Osteocyte (in vitro differentiated cells): ENCODE data around the gene INTS1. TPM values are rescaled to one million over a fixed set of nuclear protein-coding genes. Genes with fewer than 3 reads are reported as not detected.

ENCODE experiments used
- DNase-seq: peaks from one replicate; pipeline ENCODE4 v3.0.0; 2021; ENCODE audit warnings: mixed read lengths; ENCODE audit not compliant: unreplicated experiment; ENCODE audit errors: extremely low spot score
- H3K27ac Mint-ChIP-seq: one replicate; pipeline ENCODE4 v1.8.0; 2021; ENCODE audit warnings: mild to moderate bottlenecking, mixed read lengths; ENCODE audit not compliant: unreplicated experiment
- H3K27me3 Mint-ChIP-seq: one replicate; pipeline ENCODE4 v1.8.0; 2021; ENCODE audit warnings: mixed read lengths; ENCODE audit not compliant: unreplicated experiment
- H3K36me3 Mint-ChIP-seq: one replicate; pipeline ENCODE4 v1.8.0; 2021; ENCODE audit warnings: mixed read lengths; ENCODE audit not compliant: unreplicated experiment
- H3K4me1 Mint-ChIP-seq: one replicate; pipeline ENCODE4 v1.8.0; 2021; ENCODE audit warnings: mixed read lengths; ENCODE audit not compliant: unreplicated experiment
- H3K4me3 Mint-ChIP-seq: one replicate; pipeline ENCODE4 v1.8.0; 2021; ENCODE audit warnings: mild to moderate bottlenecking, moderate library complexity, mixed read lengths; ENCODE audit not compliant: unreplicated experiment
- H3K9me3 Mint-ChIP-seq: one replicate; pipeline ENCODE4 v1.8.0; 2021; ENCODE audit warnings: mixed read lengths; ENCODE audit not compliant: unreplicated experiment
- total RNA-seq: library from RNA; stranded (reverse); gene quantifications from 2 replicates; pipeline ENCODE4 v1.2.1, GENCODE V29; 2021
- TF ChIP-seq, protein P1 (sequence below): fragments of 200-600 bp; sonication (generic); IDR thresholded peaks from 2 replicates; pipeline ENCODE4 v1.5.0; 2021; ENCODE audit warnings: antibody characterized with exemption, mild to moderate bottlenecking, moderate library complexity

INTS1 gene
- total RNA-seq, 1 donor from 2014 or later, result 121 TPM

DNA sequence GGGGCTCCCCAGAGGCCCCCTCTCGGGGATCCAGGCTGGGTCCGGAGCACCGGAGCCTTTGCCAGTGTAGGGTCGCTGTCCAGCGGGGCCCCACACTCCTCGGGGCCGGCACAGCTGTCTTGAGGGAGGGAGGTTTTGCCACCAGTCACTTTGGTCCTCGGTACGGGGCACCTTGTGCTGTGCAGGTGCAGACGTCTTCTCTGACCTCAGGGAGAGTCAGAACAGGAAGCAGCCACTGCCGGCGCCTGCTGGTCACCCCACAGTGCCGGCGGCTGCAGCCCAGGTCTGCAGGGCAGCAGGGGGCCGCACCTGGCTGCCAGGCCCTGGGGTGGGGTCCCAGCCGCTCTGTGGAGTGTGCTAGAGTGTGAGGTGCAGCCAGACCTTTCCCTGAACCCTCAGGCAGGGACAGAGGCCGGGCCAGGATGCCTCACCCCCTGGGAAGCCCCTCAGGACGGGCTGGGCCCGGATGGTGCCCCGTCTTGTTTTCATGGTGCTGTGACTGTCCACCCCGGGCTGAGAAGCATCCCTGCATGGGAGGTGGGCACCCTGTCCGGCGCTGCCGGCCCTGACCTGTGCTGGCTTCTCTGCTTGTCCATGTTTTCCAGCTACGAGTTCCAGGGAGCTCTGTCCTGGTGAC, 34.5 kb upstream of the INTS1 start:
- TF ChIP-seq, protein P1, sequence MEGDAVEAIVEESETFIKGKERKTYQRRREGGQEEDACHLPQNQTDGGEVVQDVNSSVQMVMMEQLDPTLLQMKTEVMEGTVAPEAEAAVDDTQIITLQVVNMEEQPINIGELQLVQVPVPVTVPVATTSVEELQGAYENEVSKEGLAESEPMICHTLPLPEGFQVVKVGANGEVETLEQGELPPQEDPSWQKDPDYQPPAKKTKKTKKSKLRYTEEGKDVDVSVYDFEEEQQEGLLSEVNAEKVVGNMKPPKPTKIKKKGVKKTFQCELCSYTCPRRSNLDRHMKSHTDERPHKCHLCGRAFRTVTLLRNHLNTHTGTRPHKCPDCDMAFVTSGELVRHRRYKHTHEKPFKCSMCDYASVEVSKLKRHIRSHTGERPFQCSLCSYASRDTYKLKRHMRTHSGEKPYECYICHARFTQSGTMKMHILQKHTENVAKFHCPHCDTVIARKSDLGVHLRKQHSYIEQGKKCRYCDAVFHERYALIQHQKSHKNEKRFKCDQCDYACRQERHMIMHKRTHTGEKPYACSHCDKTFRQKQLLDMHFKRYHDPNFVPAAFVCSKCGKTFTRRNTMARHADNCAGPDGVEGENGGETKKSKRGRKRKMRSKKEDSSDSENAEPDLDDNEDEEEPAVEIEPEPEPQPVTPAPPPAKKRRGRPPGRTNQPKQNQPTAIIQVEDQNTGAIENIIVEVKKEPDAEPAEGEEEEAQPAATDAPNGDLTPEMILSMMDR, result no peak
- peaks cover 11% of the 10 kb centered on the region for H3K36me3 Mint-ChIP-seq
- H3K4me1 Mint-ChIP-seq, result peaks cover 36% of the 10 kb centered on the region
- H3K9me3 Mint-ChIP-seq, result no peaks in the 10 kb centered on the region
- H3K27ac Mint-ChIP-seq, result peak overlapping the region; percentile 47
- no peak for DNase-seq
- H3K27me3 Mint-ChIP-seq, result no peaks in the 10 kb centered on the region
- H3K4me3 Mint-ChIP-seq, result no peak overlapping the region

DNA sequence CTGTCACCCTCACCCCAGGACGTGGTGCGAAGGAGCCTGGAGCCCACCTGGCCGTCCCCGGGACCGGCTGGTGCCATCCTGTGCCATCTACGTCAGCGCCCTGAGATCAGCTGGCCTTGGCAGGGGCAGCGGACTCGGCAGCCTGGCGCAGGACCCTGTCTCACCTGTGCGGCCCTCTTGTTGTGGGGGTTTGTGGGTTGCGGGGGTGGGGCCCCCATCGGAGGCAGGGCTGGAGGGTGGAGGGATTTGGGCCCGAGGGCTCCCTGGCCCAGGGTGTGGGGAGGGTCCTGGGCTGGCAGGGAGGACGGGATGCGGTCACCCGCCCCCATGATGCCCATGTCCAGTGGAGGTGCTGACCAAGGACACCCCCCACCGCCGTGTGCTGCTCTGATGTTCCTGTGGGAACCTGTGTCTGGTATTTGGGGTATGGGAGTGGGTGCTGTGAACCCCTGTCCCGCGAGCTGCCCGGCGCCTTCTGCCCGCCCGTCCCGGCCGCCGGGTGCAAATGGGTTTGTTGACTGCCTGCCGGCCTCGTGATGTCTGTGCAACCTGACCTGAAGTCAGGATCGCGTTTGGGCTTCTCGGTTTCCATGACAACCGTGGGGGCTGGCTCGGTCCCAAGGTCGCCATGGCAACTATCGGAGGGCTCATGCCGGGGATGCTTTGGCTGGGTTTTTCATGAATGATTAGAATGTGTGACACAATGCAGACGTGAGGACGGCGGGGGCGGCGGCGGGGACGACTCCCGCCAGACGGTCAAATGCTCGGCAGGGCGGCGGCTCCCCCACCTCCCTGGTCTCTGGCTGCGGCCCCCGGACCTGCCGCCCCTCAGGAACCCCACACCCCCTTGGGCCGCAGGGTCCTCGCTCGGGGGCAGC, 33.6 kb upstream of the INTS1 start:
- H3K27ac Mint-ChIP-seq, result peak overlapping the region; percentile 98
- H3K4me1 Mint-ChIP-seq, result peaks cover 45% of the 10 kb centered on the region
- DNase-seq, result peak; percentile 97
- peak overlapping the region; percentile 70 for H3K4me3 Mint-ChIP-seq
- TF ChIP-seq, protein P1, result no peak
- no peaks in the 10 kb centered on the region for H3K27me3 Mint-ChIP-seq
- H3K9me3 Mint-ChIP-seq, result no peaks in the 10 kb centered on the region
- peaks cover 10% of the 10 kb centered on the region for H3K36me3 Mint-ChIP-seq

DNA sequence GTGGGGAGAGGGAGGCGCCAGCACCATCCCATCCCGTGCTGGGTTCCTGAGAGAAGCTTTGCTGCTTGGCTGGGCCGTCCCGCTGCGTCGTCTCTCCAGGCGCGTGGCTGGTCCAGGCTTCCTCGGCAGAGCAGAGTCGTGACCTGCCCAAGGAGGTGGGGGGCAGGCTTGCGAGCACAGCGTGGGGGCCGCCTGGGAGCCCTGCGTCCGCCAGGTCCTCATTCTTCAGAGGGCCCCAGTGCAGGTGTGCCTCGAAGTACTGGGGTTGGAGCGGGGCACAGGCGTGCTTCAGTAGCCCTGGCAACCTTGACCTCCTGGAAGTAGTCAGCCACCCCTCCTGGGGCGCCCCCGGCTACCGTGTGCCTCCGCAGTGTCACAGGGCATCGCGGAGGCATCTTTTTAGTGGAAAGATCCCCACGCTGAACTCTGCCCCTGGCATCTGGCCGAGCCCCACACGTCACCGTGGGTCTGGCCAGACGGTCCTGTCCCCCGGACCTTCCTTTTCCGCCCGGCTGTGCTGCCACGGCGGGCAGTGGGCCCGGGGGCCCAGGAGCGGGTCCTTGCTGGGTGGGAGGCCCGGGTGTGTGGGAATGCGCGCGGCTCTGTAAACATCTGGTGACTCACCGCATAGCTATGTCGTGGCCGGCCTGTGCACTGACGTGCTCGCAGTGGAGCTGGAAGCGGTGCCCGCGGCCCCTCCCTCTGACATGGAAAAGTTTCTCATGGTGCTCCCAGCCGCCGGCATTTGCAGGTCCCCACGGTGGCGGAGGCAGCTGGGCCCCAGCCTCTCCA, 32.8 kb upstream of the INTS1 start:
- H3K27ac Mint-ChIP-seq, result peak overlapping the region; percentile 98
- peaks cover 54% of the 10 kb centered on the region for H3K4me1 Mint-ChIP-seq
- DNase-seq, result peak; percentile 98
- H3K36me3 Mint-ChIP-seq, result peaks cover 4% of the 10 kb centered on the region
- H3K27me3 Mint-ChIP-seq, result no peaks in the 10 kb centered on the region
- TF ChIP-seq, protein P1, result no peak
- H3K9me3 Mint-ChIP-seq, result no peaks in the 10 kb centered on the region
- H3K4me3 Mint-ChIP-seq, result peak overlapping the region; percentile 57

DNA sequence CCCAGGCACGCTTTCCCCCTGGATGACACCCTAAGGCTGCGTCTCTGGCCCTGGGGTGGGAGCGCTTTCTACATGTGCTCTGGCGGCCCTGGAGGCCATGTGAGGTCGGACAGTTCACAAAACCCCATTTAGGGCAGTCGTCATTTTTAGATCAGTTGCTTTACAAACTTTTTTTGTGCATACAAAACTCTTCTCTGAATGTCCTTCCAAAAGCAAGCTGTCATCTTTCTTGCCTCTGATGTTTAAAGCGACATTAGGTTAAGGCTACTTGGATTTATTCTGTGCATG, 32.2 kb upstream of the INTS1 start:
- no peak for DNase-seq
- TF ChIP-seq, protein P1, result no peak
- Mint-ChIP-seq H3K4me1 (peaks cover 59% of the 10 kb centered on the region), H3K4me3 (peak overlapping the region; percentile 57), H3K36me3 (peaks cover 3% of the 10 kb centered on the region), H3K27ac (peak overlapping the region; percentile 98), H3K27me3 (no peaks in the 10 kb centered on the region), H3K9me3 (no peaks in the 10 kb centered on the region)
